NB4 (cell line): ENCODE results near the gene MRAP2.

Experiments used
- DNase-seq: peaks from one replicate; pipeline ENCODE4 v3.0.0; 2010; ENCODE audit warnings: low read depth
- H3K4me3 ChIP-seq: one replicate; pipeline ENCODE4 v1.5.1; 2011; ENCODE audit warnings: mild to moderate bottlenecking, low read depth, low read length, moderate library complexity
- MYC ChIP-seq: IDR thresholded peaks from 2 replicates; pipeline ENCODE4 v1.6.1; 2011; ENCODE audit warnings: low read depth, low read length
- POLR2A ChIP-seq: IDR thresholded peaks from 2 replicates; pipeline ENCODE4 v1.6.1; 2011; ENCODE audit warnings: mild to moderate bottlenecking; ENCODE audit not compliant: insufficient read length; ENCODE audit errors: extremely low read depth
- TF ChIP-seq, protein P1 (sequence below): IDR thresholded peaks from 2 replicates; pipeline ENCODE4 v1.6.1; 2011; ENCODE audit warnings: low read depth, low read length
- TF ChIP-seq, protein P2 (sequence below): IDR thresholded peaks from one replicate; pipeline ENCODE4 v1.5.1; 2012; ENCODE audit warnings: low read depth, low read length

MRAP2 gene

DNA sequence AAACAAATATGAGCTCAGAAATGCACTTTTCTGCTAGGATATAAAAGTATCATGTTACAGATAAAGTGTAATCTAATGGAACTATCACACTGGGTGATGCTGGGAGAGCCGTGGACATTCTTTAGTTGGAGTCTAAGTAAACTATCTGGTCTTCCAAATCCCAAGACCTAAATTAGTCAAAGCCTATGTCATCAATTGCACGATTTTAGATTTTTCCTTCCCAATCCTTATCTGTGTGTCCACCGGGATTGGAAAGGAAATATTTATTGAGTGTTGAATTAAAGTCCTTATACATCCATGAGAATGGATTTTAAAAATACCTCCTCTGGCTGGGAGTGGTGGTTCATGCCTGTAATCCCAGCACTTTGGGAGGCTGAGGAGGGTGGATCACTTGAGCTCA lies 19.6 kb upstream of the MRAP2 start:
- no peak overlapping the region for H3K4me3 ChIP-seq
- TF ChIP-seq MYC (no peak), POLR2A (no peak)
- TF ChIP-seq, protein P1, sequence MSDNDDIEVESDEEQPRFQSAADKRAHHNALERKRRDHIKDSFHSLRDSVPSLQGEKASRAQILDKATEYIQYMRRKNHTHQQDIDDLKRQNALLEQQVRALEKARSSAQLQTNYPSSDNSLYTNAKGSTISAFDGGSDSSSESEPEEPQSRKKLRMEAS: no peak
- TF ChIP-seq, protein P2, sequence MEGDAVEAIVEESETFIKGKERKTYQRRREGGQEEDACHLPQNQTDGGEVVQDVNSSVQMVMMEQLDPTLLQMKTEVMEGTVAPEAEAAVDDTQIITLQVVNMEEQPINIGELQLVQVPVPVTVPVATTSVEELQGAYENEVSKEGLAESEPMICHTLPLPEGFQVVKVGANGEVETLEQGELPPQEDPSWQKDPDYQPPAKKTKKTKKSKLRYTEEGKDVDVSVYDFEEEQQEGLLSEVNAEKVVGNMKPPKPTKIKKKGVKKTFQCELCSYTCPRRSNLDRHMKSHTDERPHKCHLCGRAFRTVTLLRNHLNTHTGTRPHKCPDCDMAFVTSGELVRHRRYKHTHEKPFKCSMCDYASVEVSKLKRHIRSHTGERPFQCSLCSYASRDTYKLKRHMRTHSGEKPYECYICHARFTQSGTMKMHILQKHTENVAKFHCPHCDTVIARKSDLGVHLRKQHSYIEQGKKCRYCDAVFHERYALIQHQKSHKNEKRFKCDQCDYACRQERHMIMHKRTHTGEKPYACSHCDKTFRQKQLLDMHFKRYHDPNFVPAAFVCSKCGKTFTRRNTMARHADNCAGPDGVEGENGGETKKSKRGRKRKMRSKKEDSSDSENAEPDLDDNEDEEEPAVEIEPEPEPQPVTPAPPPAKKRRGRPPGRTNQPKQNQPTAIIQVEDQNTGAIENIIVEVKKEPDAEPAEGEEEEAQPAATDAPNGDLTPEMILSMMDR: no peak
- DNase-seq: no peak

DNA sequence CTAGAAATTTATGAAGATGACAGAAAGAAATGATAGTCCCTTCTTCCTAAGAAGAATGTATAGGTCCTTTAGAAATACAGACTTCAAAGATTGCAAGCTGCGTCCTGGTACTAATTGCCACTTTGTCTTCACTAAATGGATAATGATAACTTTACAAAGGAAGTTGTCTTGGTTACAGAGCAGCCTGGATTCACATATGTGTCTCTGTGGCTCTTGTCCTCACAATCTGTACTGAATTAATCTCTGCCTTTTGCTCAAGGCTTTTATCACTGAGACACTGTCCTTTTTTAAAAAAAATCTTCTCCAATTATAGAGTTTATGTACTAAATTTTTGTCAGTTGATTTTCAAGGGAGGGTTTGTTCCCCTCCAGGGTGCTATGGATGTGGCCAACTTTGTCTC lies 17.5 kb upstream of the MRAP2 start:
- H3K4me3 ChIP-seq: no peak overlapping the region
- TF ChIP-seq, protein P2: no peak
- TF ChIP-seq POLR2A (no peak), MYC (no peak)
- TF ChIP-seq, protein P1: no peak
- DNase-seq: no peak

DNA sequence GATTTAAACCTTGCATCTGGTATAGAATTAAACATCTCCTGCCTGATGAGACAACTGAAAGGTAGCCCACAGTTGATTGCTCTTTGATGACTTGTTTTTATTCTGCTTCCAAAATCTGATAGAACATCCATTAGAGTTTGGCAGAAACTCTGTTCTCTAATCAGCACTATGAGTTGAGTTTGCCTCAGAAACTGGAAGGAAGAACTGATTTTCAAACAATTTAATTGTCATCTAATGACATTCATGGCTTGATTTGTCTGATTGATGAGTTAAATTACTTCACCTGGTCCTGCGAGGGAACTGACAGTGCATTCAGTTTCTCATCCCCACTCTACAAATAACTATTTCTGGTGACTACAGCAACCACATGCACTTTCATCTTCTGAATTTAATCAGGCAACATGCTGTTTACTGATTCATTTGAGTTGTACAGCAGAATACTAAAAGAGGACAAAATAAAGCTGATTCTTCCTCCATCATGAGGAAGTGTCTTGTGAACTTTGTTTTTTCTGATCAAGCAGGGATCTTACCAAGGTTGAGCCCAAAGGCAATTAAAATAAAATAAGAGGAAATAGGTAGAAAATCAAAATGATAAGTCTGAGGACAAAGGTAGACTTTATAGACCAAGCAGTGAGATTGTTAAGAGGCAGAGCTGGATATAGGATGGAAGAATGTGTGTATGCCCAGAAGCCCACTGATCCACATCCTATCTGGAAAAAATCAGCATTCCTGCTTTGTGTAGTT lies 15.7 kb upstream of the MRAP2 start:
- DNase-seq: no peak
- TF ChIP-seq, protein P1: no peak
- no peak for TF ChIP-seq POLR2A
- TF ChIP-seq, protein P2: no peak
- H3K4me3 ChIP-seq: no peak overlapping the region

DNA sequence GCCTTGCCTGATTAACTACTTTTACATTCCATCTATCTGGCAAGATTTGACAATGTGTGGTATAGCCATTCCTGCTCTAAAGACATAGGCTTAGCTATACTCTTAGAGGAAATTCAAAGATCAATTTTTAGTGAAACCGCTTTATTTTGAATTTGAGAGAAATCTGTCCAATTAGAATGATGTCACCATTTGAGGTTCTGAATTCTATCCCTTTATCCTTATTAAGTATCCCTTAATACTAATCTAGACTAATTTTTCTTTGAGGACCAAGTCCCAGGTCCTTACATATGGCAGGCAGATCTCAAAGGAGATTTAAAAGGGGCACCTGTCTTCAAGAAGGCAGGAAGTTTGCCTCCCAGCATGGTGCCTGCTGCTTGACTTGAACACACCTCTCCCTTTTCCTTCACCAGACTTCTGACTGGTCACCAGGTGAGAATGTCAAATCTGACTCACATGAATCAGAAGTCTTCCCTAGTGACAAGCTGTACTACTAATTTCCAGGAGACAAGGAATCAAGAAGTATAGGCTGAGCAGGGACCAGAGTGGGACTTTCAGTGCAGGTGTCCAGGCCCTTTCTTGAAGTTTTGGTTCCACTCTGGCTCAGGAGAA lies 15.0 kb upstream of the MRAP2 start:
- H3K4me3 ChIP-seq: no peak overlapping the region
- no peak for DNase-seq
- TF ChIP-seq, protein P1: no peak
- TF ChIP-seq, protein P2: no peak
- TF ChIP-seq POLR2A: no peak
- TF ChIP-seq MYC: no peak

DNA sequence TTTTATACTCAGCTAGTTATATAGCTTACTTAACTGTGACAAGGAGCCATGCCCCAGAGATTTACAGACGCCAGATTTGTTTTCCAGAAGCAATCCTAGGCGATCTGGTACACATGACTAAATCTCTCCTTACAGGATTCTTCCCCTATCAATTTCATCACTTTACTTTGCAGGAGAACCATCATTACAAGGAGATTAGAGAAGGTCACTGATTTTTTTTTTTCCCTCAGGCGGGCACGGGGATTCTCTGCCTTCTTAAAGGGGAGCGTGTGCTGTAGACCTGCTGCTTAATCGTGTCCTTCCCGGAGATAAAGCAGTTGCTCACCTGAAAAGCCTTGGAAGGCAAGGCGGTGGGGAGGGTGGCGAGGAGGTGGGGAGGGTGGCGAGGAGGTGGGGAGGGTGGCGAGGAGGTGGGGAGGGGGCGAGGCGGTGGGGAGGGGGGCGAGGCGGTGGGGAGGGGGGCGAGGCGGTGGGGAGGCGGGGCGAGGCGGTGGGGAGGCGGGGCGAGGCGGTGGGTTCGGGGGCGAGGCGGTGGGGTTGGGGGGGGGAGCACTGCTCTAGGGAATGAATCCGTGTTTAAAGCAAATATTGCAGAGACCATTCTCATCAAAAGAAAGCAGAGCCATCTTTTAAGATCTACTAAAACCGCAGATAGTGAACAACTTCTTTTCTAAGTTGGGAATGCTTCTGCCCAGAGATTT lies 14.3 kb upstream of the MRAP2 start:
- no peak overlapping the region for H3K4me3 ChIP-seq
- TF ChIP-seq, protein P2: no peak
- TF ChIP-seq, protein P1: no peak
- TF ChIP-seq POLR2A (no peak), MYC (no peak)
- no peak for DNase-seq
